Activated CD4-positive, alpha-beta T cell treated with anti-CD3 and anti-CD28 coated beads, Interleukin-2, amount 50 U/mL, for 1 hour (primary cell): ENCODE measurements around the gene PRMT7.

Experiments used
- DNase-seq: peaks from one replicate; pipeline ENCODE4 v3.0.0-alpha.2; 2020

The PRMT7 gene

GRCh38 chr16:68401871-68402747 is 91.3 kb downstream of the PRMT7 start:
- no peak for DNase-seq

GRCh38 chr16:68402748-68403040 is 91.9 kb downstream of the PRMT7 start:
- no peak for DNase-seq

GRCh38 chr16:68403177-68403576 is 92.4 kb downstream of the PRMT7 start:
- no peak for DNase-seq

- no peak for DNase-seq
These were observed 92.9 kb downstream of the PRMT7 start for GRCh38 chr16:68403704-68404103.

- DNase-seq, result no peak
These were observed 94.0 kb downstream of the PRMT7 start for GRCh38 chr16:68404736-68405345.

GRCh38 chr16:68406458-68407152 is 95.8 kb downstream of the PRMT7 start:
- DNase-seq, result no peak
